HCEC 1CT (cell line): ENCODE results near the gene TRPM2.

Experiments
- DNase-seq: peaks from one replicate; pipeline ENCODE4 v3.0.0-alpha.2; 2017

TRPM2 gene

GRCh38 chr21:44353191-44353970 is at the start of gene TRPM2:
TRPM2 (plus strand) TSS chr21:44353621; CDS start chr21:44353701, 80 bp downstream.
- DNase-seq: peak; percentile 26

- no peak for DNase-seq
Observed at GRCh38 chr21:44304011-44304616, 49.3 kb upstream of the TRPM2 start.

GRCh38 chr21:44304877-44305293 is 48.5 kb upstream of the TRPM2 start:
- DNase-seq: no peak

- DNase-seq: no peak
Observed at GRCh38 chr21:44305691-44306090, 47.7 kb upstream of the TRPM2 start.

- no peak for DNase-seq
Observed at GRCh38 chr21:44306936-44307704, 46.3 kb upstream of the TRPM2 start.

GRCh38 chr21:44310628-44311507 is 42.6 kb upstream of the TRPM2 start:
- no peak for DNase-seq

GRCh38 chr21:44312089-44312488 is 41.3 kb upstream of the TRPM2 start:
- DNase-seq: no peak

GRCh38 chr21:44312716-44313115 is 40.7 kb upstream of the TRPM2 start:
- no peak for DNase-seq

GRCh38 chr21:44313451-44313850 is 40.0 kb upstream of the TRPM2 start:
- no peak for DNase-seq

- DNase-seq: no peak
Observed at GRCh38 chr21:44314128-44314527, 39.3 kb upstream of the TRPM2 start.

GRCh38 chr21:44314561-44314960 is 38.9 kb upstream of the TRPM2 start:
- DNase-seq: no peak

GRCh38 chr21:44315691-44316203 is 37.7 kb upstream of the TRPM2 start:
- no peak for DNase-seq

GRCh38 chr21:44316277-44316900 is 37.0 kb upstream of the TRPM2 start:
- DNase-seq: no peak

GRCh38 chr21:44317241-44317782 is 36.1 kb upstream of the TRPM2 start:
- DNase-seq: no peak

GRCh38 chr21:44317871-44318270 is 35.5 kb upstream of the TRPM2 start:
- no peak for DNase-seq

- DNase-seq: no peak
Observed at GRCh38 chr21:44318489-44319285, 34.7 kb upstream of the TRPM2 start.

- no peak for DNase-seq
Observed at GRCh38 chr21:44319407-44320065, 33.9 kb upstream of the TRPM2 start.

- DNase-seq: no peak
Observed at GRCh38 chr21:44320847-44321246, 32.6 kb upstream of the TRPM2 start.

- DNase-seq: no peak
Observed at GRCh38 chr21:44321846-44322450, 31.5 kb upstream of the TRPM2 start.
